Measurements from ENCODE around the gene TRIM56.
A peak's percentile ranks its signal among the peaks of the same experiment; 100 is the strongest.
"Not testable (repeated sequence)": the region's sequence is repeated elsewhere in the genome, so short reads cannot be mapped to it uniquely, and the experiment has no call there.

Gene TRIM56

GRCh38 chr7:101092266-101092905 lies 7.1 kb downstream of the TRIM56 start:
- DNase-seq (ENCODE audit: low read depth): not testable (repeated sequence)

- no peak for DNase-seq (ENCODE audit: low read depth)
Observed at GRCh38 chr7:101093906-101094305, 8.6 kb downstream of the TRIM56 start.

- DNase-seq (ENCODE audit: low read depth): no peak
Observed at GRCh38 chr7:101094376-101094775, 9.1 kb downstream of the TRIM56 start.

GRCh38 chr7:101094791-101095375 lies 9.6 kb downstream of the TRIM56 start:
- DNase-seq (ENCODE audit: low read depth): no peak

- DNase-seq (ENCODE audit: low read depth): no peak
Observed at GRCh38 chr7:101096331-101096956, 11.2 kb downstream of the TRIM56 start.

GRCh38 chr7:101096957-101097347 lies 11.7 kb downstream of the TRIM56 start:
- DNase-seq (ENCODE audit: low read depth): no peak

- DNase-seq (ENCODE audit: low read depth): no peak
Observed at GRCh38 chr7:101097561-101097960, 12.3 kb downstream of the TRIM56 start.

GRCh38 chr7:101099969-101100781 lies 14.9 kb downstream of the TRIM56 start:
- DNase-seq (ENCODE audit: low read depth): peak; percentile 20

- DNase-seq (ENCODE audit: low read depth): no peak
Observed at GRCh38 chr7:101100858-101101847, 15.9 kb downstream of the TRIM56 start.

- no peak for DNase-seq (ENCODE audit: low read depth)
Observed at GRCh38 chr7:101102026-101102425, 16.7 kb downstream of the TRIM56 start.

GRCh38 chr7:101103701-101104100 lies 18.4 kb downstream of the TRIM56 start:
- not testable (repeated sequence) for DNase-seq (ENCODE audit: low read depth)

GRCh38 chr7:101104193-101104713 lies 19.0 kb downstream of the TRIM56 start:
- DNase-seq (ENCODE audit: low read depth): no peak

- DNase-seq (ENCODE audit: low read depth): no peak
Observed at GRCh38 chr7:101104799-101105198, 19.5 kb downstream of the TRIM56 start.

- DNase-seq (ENCODE audit: low read depth): not testable (repeated sequence)
Observed at GRCh38 chr7:101105248-101105647, 20.0 kb downstream of the TRIM56 start.

- no peak for DNase-seq (ENCODE audit: low read depth)
Observed at GRCh38 chr7:101106386-101106785, 21.1 kb downstream of the TRIM56 start.

GRCh38 chr7:101108330-101108857 lies 23.1 kb downstream of the TRIM56 start:
- no peak for DNase-seq (ENCODE audit: low read depth)

GRCh38 chr7:101108961-101109360 lies 23.7 kb downstream of the TRIM56 start:
- DNase-seq (ENCODE audit: low read depth): no peak

- no peak for DNase-seq (ENCODE audit: low read depth)
Observed at GRCh38 chr7:101109368-101109767, 24.1 kb downstream of the TRIM56 start.

GRCh38 chr7:101111261-101111660 lies 26.0 kb downstream of the TRIM56 start:
- DNase-seq (ENCODE audit: low read depth): no peak

GRCh38 chr7:101112233-101112632 lies 27.0 kb downstream of the TRIM56 start:
- no peak for DNase-seq (ENCODE audit: low read depth)

GRCh38 chr7:101113140-101113539 lies 27.9 kb downstream of the TRIM56 start:
- not testable (repeated sequence) for DNase-seq (ENCODE audit: low read depth)

All from stimulated activated CD8-positive, alpha-beta memory T cell treated with anti-CD3 and anti-CD28 coated beads, Interleukin-12 subunit alpha, Interleukin-12 subunit beta, amount 100 ng/mL, for 1 hour (primary cell).